MM.1S (cell line): Measurements from ENCODE around the gene ABHD16A.
A peak's percentile ranks its signal among the peaks of the same experiment; 100 is the strongest.

Experiments used
- EZH2 ChIP-seq: fragments of 300-600 bp; sonication (generic); optimal IDR thresholded peaks from 2 replicates; pipeline ENCODE3; 2017; ENCODE audit warnings: low read depth, mild to moderate bottlenecking, antibody characterized with exemption, low read length, mixed read lengths
- TF ChIP-seq, protein P1 (sequence below): fragments of 300-600 bp; sonication (generic); IDR thresholded peaks from 2 replicates; pipeline ENCODE4 v1.5.1; 2016; ENCODE audit warnings: antibody characterized with exemption, low read length, mixed read lengths

DNA sequence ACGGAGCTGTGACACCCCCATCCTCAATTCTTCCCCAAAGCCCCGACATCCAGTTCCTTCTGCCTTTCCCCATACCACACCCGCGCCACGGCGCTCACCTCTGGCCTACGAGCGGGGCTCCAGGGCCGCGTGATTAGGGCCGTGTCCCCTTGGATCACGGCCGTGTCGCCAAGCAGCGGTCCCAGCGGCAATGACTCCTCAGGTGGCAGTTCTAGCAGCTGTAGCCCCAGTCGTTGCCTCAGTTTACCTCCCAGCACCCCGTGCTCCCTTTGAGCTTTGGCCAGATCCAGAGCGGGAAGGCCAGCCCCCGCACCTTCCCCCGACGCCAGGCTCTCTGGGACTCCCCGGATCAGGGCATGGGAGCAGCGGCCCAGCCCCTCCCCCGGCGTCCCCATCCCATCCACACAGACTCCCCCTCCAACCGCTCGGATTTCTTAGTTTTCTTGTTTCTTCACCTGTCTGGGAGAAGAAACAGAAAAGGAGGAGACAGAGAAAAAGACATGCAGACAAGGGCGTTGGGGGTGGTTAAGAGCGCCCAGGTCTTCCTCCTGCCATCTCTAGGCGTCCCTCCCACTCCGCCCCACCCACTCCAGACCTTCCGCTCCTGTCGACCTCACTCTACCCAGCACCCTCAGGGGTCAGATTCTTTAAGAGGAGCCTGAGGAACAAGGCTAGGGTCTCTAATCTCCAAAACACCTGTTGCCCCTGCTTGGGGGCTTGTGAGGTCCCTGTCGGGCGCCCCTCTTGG, 25.8 kb upstream of the ABHD16A start, which contains the start of gene DDAH2:
- TF ChIP-seq, protein P1, sequence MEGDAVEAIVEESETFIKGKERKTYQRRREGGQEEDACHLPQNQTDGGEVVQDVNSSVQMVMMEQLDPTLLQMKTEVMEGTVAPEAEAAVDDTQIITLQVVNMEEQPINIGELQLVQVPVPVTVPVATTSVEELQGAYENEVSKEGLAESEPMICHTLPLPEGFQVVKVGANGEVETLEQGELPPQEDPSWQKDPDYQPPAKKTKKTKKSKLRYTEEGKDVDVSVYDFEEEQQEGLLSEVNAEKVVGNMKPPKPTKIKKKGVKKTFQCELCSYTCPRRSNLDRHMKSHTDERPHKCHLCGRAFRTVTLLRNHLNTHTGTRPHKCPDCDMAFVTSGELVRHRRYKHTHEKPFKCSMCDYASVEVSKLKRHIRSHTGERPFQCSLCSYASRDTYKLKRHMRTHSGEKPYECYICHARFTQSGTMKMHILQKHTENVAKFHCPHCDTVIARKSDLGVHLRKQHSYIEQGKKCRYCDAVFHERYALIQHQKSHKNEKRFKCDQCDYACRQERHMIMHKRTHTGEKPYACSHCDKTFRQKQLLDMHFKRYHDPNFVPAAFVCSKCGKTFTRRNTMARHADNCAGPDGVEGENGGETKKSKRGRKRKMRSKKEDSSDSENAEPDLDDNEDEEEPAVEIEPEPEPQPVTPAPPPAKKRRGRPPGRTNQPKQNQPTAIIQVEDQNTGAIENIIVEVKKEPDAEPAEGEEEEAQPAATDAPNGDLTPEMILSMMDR = peak; percentile 91; the same call in 1 of the 2 replicates
- no peak for TF ChIP-seq EZH2
